ENCODE measurements around the gene RAB11FIP4. TPM values are rescaled to one million over a fixed set of nuclear protein-coding genes. Genes with fewer than 3 reads are reported as not detected.
"Not testable (repeated sequence)": the region's sequence is repeated elsewhere in the genome, so short reads cannot be mapped to it uniquely, and the experiment has no call there.

RAB11FIP4 gene
- 1 to 10 TPM in 2 of 4 donors, under 1 TPM in 2; 0.66 to 1.8 (median 0.89) TPM for total RNA-seq
- 10 to 100 TPM in 2 of 3 donors, 1 to 10 TPM in 1; 7.2 to 32.5 (median 12.3) TPM for polyA plus RNA-seq

GRCh38 chr17:31391496-31391949 is at the start of gene RAB11FIP4:
RAB11FIP4 (plus strand) TSS chr17:31391675; CDS start chr17:31391853, 178 bp downstream.
- H3K9me3 ChIP-seq = no peaks in the 10 kb centered on the region
- H3K4me1 ChIP-seq = peaks cover 0 to 16% (median 12%) of the 10 kb centered on the region in 4 donors
- WGBS, 2 donors = 0 to 1% methylated on average over 67 to 68 of the region's 69 CpGs
- intact Hi-C loops (cut with DNase I) = loop anchor here (5.0 kb wide), 1 partner anchor 136 kb away; no protein-coding TSS in a partner anchor
- peaks cover 17 to 67% (median 52%) of the 10 kb centered on the region in 3 donors for H3K27me3 ChIP-seq
- H3K36me3 ChIP-seq = no peaks in the 10 kb centered on the region
- no peak for DNase-seq
- H3K27ac ChIP-seq = no peak within 1 kb of the TSS
- TF ChIP-seq POLR2A (IDR thresholded peaks at IDR 0.05) (no peak), EP300 (IDR thresholded peaks at IDR 0.05) (no peak), POLR2AphosphoS5 (IDR thresholded peaks at IDR 0.05) (no peak), CTCF (IDR thresholded peaks at IDR 0.05) (no peak)
- peak within 1 kb of the TSS; percentile 26 to 54 (median 46) for H3K4me3 ChIP-seq

GRCh38 chr17:31345191-31345747 is 46.2 kb upstream of the RAB11FIP4 start:
- DNase-seq; intact Hi-C loops (cut with DNase I); H3K4me3 ChIP-seq; H3K4me1 ChIP-seq; H3K27ac ChIP-seq; H3K27me3 ChIP-seq; H3K9me3 ChIP-seq: not testable (repeated sequence)
- H3K36me3 ChIP-seq = peaks cover 0 to 49% (median 10%) of the 10 kb centered on the region in 4 donors
- WGBS, 2 donors = 89 to 95% methylated on average over 19 to 21 of the region's 34 CpGs

- H3K4me1 ChIP-seq = no peaks in the 10 kb centered on the region
- H3K4me3 ChIP-seq = no peak overlapping the region
- DNase-seq = no peak
- no peaks in the 10 kb centered on the region for H3K27me3 ChIP-seq
- peaks cover 0 to 57% (median 12%) of the 10 kb centered on the region in 4 donors for H3K36me3 ChIP-seq
- TF ChIP-seq EP300 (IDR thresholded peaks at IDR 0.05) (no peak), POLR2AphosphoS5 (IDR thresholded peaks at IDR 0.05) (no peak), CTCF (IDR thresholded peaks at IDR 0.05) (no peak), POLR2A (IDR thresholded peaks at IDR 0.05) (no peak)
- H3K27ac ChIP-seq = no peak overlapping the region
- intact Hi-C loops (cut with DNase I) = no loop called here
- H3K9me3 ChIP-seq = no peaks in the 10 kb centered on the region
Measured at GRCh38 chr17:31349454-31349853, 42.0 kb upstream of the RAB11FIP4 start.

- no peak overlapping the region for H3K27ac ChIP-seq
- intact Hi-C loops (cut with DNase I) = no loop called here
- H3K4me1 ChIP-seq = no peaks in the 10 kb centered on the region
- TF ChIP-seq POLR2A (IDR thresholded peaks at IDR 0.05) = no peak
- no peak for TF ChIP-seq POLR2AphosphoS5 (IDR thresholded peaks at IDR 0.05)
- TF ChIP-seq EP300 (IDR thresholded peaks at IDR 0.05) = no peak
- no peak for TF ChIP-seq CTCF (IDR thresholded peaks at IDR 0.05)
- peaks cover 0 to 77% (median 9%) of the 10 kb centered on the region in 4 donors for H3K36me3 ChIP-seq
- H3K4me3 ChIP-seq = no peak overlapping the region
- WGBS, 2 donors = 31 to 69% methylated on average over 1 of the region's 1 CpG
- no peaks in the 10 kb centered on the region for H3K27me3 ChIP-seq
- DNase-seq = no peak
- H3K9me3 ChIP-seq = no peaks in the 10 kb centered on the region
Measured at GRCh38 chr17:31355935-31356334, 35.5 kb upstream of the RAB11FIP4 start.

- intact Hi-C loops (cut with DNase I) = no loop called here
- no peaks in the 10 kb centered on the region for H3K27me3 ChIP-seq
- no peak for DNase-seq
- H3K4me3 ChIP-seq = no peak overlapping the region
- H3K9me3 ChIP-seq = no peaks in the 10 kb centered on the region
- H3K27ac ChIP-seq = no peak overlapping the region
- peaks cover 0 to 78% (median 7%) of the 10 kb centered on the region in 4 donors for H3K36me3 ChIP-seq
- TF ChIP-seq CTCF (IDR thresholded peaks at IDR 0.05) = no peak
- TF ChIP-seq POLR2A (IDR thresholded peaks at IDR 0.05) = no peak
- no peak for TF ChIP-seq EP300 (IDR thresholded peaks at IDR 0.05)
- no peak for TF ChIP-seq POLR2AphosphoS5 (IDR thresholded peaks at IDR 0.05)
- WGBS, 2 donors = 65 to 80% methylated on average over 2 of the region's 2 CpGs
- no peaks in the 10 kb centered on the region for H3K4me1 ChIP-seq
Measured at GRCh38 chr17:31357091-31357490, 34.4 kb upstream of the RAB11FIP4 start.
